Endothelial cell (in vitro differentiated cells): ENCODE data around the gene BMERB1. TPM values are rescaled to one million over a fixed set of nuclear protein-coding genes. Genes with fewer than 3 reads are reported as not detected.

Experiments used
- DNase-seq: peaks from one replicate; pipeline ENCODE4 v3.0.0; 2021; ENCODE audit warnings: low spot score
- H3K27ac Mint-ChIP-seq: one replicate; pipeline ENCODE4 v1.8.0; 2021; ENCODE audit warnings: mixed read lengths, inconsistent platforms; ENCODE audit not compliant: unreplicated experiment
- H3K27me3 Mint-ChIP-seq: one replicate; pipeline ENCODE4 v1.8.0; 2021; ENCODE audit warnings: mild to moderate bottlenecking, moderate library complexity, mixed read lengths, inconsistent platforms; ENCODE audit not compliant: unreplicated experiment
- H3K36me3 Mint-ChIP-seq: one replicate; pipeline ENCODE4 v1.8.0; 2021; ENCODE audit warnings: mild to moderate bottlenecking, low read depth, mixed read lengths, inconsistent platforms; ENCODE audit not compliant: unreplicated experiment
- H3K4me1 Mint-ChIP-seq: one replicate; pipeline ENCODE4 v1.8.0; 2021; ENCODE audit warnings: mild to moderate bottlenecking, mixed read lengths, inconsistent platforms; ENCODE audit not compliant: unreplicated experiment
- H3K4me3 Mint-ChIP-seq: one replicate; pipeline ENCODE4 v1.8.0; 2021; ENCODE audit warnings: mild to moderate bottlenecking, mixed read lengths, inconsistent platforms; ENCODE audit not compliant: unreplicated experiment
- H3K9me3 Mint-ChIP-seq: one replicate; pipeline ENCODE4 v1.8.0; 2021; ENCODE audit warnings: mixed read lengths, inconsistent platforms; ENCODE audit not compliant: unreplicated experiment
- total RNA-seq: library from RNA; stranded (reverse); fragmentation: NEBNext Ultra II Directional; extraction: Animal tissue kit (Norgen Biotek cat#: 25700); gene quantifications from one replicate; pipeline ENCODE4 v1.2.1, GENCODE V29; 2021; ENCODE audit not compliant: unreplicated experiment
- TF ChIP-seq, protein P1 (sequence below): fragments of 200-600 bp; sonication (generic); IDR thresholded peaks from one replicate; pipeline ENCODE4 v1.5.0; 2021; ENCODE audit warnings: antibody characterized with exemption; ENCODE audit not compliant: unreplicated experiment

Gene BMERB1
- total RNA-seq, 1 donor from 2014 or later: 9.9 TPM

DNA sequence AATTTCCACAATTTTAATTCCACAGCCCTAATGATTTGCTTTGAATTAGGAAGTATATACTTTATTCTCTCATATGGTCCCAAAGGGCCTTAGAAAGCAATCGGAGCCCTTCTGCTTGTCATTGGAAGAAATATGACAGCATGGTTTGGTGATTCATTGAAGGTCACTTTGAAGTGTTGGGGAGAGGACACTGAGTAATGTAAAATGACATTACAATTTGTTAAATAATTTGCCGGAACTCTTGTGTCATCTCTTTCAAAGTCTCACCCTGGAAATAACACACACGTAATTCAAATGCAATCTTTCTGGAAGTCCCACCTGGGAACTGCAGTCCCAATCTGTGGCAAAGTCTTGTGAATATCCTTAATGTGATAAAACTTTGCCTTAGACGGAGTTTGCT lies 59.8 kb downstream of the BMERB1 start:
- H3K27ac Mint-ChIP-seq: no peak overlapping the region
- TF ChIP-seq, protein P1, sequence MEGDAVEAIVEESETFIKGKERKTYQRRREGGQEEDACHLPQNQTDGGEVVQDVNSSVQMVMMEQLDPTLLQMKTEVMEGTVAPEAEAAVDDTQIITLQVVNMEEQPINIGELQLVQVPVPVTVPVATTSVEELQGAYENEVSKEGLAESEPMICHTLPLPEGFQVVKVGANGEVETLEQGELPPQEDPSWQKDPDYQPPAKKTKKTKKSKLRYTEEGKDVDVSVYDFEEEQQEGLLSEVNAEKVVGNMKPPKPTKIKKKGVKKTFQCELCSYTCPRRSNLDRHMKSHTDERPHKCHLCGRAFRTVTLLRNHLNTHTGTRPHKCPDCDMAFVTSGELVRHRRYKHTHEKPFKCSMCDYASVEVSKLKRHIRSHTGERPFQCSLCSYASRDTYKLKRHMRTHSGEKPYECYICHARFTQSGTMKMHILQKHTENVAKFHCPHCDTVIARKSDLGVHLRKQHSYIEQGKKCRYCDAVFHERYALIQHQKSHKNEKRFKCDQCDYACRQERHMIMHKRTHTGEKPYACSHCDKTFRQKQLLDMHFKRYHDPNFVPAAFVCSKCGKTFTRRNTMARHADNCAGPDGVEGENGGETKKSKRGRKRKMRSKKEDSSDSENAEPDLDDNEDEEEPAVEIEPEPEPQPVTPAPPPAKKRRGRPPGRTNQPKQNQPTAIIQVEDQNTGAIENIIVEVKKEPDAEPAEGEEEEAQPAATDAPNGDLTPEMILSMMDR: no peak
- H3K36me3 Mint-ChIP-seq: peaks cover 10% of the 10 kb centered on the region
- no peak overlapping the region for H3K4me3 Mint-ChIP-seq
- peaks cover 5% of the 10 kb centered on the region for H3K4me1 Mint-ChIP-seq
- DNase-seq: no peak
- H3K9me3 Mint-ChIP-seq: peaks cover 6% of the 10 kb centered on the region
- no peaks in the 10 kb centered on the region for H3K27me3 Mint-ChIP-seq

DNA sequence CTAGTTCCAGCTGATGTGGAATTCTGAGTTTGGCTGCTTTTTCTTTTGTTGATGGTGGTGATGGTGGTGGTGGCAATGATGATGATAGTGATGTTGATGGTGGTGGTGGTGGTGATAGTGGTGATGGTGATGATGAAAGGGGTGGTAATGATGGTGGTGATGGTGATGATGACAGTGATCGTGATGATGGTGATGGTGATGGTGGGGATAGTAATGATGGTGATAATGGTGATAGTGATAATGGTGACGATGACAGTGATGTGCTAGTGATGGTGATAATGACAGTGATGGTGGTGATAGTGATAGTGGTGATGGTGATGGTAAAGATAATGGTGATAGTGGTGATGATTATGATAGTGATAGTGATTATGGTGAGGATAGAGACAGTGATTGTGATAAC lies 61.5 kb downstream of the BMERB1 start:
- Mint-ChIP-seq H3K4me3 (no peak overlapping the region), H3K9me3 (peaks cover 6% of the 10 kb centered on the region), H3K4me1 (peaks cover 5% of the 10 kb centered on the region), H3K27ac (no peak overlapping the region), H3K27me3 (no peaks in the 10 kb centered on the region), H3K36me3 (peaks cover 10% of the 10 kb centered on the region)
- DNase-seq: no peak
- TF ChIP-seq, protein P1: no peak

DNA sequence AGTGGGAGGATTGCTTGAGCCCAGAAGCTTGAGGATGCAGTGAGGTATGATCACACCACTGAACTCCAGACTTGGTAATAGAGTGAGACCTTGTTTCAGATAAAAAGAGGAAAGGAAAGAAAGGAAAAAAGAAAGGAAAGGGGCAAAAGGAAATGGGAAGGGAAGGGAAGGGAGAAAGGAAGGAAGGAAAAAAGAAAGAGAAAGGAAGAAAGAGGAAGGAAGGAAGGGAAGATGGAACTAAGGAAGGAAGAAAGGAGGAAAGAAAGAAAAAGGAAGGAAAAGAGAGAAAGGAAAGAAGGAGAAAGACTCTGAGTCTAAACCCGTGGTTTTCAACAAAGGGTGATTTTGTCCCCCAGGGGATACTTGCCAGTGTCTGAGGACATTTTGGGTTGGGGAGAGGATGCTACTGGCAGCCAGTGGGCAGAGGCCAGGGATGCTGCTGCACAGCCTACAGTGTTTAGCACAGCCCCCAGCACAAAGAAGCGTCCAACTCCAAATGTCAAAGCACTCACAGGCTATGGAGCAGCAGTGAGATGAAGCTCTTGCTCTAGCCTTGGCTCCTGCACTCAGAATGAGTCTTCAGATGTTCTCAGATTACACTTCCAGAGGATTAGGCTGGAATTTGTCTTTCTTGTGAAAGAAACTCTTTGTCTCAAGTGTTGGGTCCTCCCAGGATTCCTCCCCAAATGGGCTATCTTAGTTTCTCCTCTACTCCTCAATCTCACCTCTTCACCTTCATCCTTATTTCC lies 64.2 kb downstream of the BMERB1 start:
- TF ChIP-seq, protein P1: no peak
- H3K36me3 Mint-ChIP-seq: peaks cover 10% of the 10 kb centered on the region
- DNase-seq: no peak

DNA sequence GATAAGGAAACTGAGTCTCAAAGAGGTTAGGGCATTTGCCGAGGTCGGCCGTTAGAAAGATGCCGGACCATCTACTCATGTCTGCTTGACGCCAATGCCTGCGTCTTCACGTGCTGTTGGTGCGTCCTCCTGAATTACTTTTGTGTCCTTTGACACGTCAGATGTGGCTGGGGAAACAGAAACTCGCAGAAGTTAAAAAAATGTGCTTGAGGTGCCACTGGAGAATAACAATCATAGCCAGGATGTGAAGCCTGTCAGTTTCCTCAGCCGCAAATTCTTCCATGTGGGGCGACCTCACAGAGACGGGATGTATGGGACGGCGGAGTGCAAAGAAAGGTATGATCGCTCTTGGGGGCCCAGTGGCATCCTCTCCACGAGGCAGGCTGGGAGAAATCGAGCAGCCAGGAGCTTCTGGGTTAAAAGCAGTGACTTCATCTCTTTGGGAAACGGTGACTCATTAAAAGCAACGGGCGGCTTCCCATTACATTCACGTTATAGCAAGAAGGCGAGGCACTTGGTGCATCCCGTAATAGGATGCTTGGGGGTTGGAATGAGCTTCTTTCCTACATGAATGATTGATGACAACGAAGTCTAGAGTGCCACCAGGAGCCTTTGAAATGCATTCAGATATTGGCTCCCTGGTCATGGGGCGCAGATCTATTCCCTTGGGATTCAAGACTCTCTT lies 67.8 kb downstream of the BMERB1 start:
- peaks cover 9% of the 10 kb centered on the region for H3K4me1 Mint-ChIP-seq
- DNase-seq: no peak
- no peak overlapping the region for H3K4me3 Mint-ChIP-seq
- TF ChIP-seq, protein P1: no peak
- peaks cover 2% of the 10 kb centered on the region for H3K27me3 Mint-ChIP-seq
- no peak overlapping the region for H3K27ac Mint-ChIP-seq
- H3K9me3 Mint-ChIP-seq: no peaks in the 10 kb centered on the region
- peaks cover 4% of the 10 kb centered on the region for H3K36me3 Mint-ChIP-seq

More for the DNA sequence above, 64.2 kb downstream of the BMERB1 start:
- Mint-ChIP-seq H3K4me1 (peaks cover 3% of the 10 kb centered on the region), H3K27ac (peak overlapping the region; percentile 72), H3K27me3 (peaks cover 2% of the 10 kb centered on the region), H3K9me3 (peaks cover 6% of the 10 kb centered on the region), H3K4me3 (no peak overlapping the region)

DNA sequence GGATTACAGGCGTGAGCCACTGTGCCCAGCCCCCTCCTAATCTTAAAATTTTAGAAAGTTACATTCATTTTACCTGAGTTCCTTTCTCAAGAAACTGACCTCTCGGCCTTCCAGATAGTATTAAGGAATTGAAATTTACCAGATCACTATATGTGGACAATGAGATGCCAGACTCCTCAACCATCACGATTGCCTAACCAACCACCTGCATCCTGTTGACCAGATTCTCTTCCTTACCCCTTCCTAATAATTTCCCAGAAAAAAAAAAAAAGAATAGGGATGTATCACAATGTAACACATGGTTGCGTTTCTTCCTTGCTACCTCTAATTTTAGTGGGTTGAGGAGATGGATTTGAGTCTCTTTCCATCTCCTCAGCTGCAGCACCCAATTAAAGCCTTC lies 72.1 kb downstream of the BMERB1 start:
- Mint-ChIP-seq H3K27ac (no peak overlapping the region), H3K4me1 (peaks cover 21% of the 10 kb centered on the region), H3K27me3 (peaks cover 9% of the 10 kb centered on the region)

More for the DNA sequence above, 72.1 kb downstream of the BMERB1 start:
- no peak for DNase-seq
- TF ChIP-seq, protein P1: no peak
- Mint-ChIP-seq H3K36me3 (peaks cover 5% of the 10 kb centered on the region), H3K4me3 (no peak overlapping the region), H3K9me3 (no peaks in the 10 kb centered on the region)
